HG03565 (cell line): Measurements from ENCODE around the gene ADAM11.

ENCODE experiments used
- ATAC-seq: cut with Tn5 transposase; IDR thresholded peaks from one replicate; pipeline ENCODE4 v1.9.1; 2021; ENCODE audit warnings: mild to moderate bottlenecking, moderate library complexity; ENCODE audit not compliant: unreplicated experiment

The ADAM11 gene

GRCh38 chr17:44775136-44775837, 16.5 kb downstream of the ADAM11 start:
- ATAC-seq, result peak; percentile 67

DNA sequence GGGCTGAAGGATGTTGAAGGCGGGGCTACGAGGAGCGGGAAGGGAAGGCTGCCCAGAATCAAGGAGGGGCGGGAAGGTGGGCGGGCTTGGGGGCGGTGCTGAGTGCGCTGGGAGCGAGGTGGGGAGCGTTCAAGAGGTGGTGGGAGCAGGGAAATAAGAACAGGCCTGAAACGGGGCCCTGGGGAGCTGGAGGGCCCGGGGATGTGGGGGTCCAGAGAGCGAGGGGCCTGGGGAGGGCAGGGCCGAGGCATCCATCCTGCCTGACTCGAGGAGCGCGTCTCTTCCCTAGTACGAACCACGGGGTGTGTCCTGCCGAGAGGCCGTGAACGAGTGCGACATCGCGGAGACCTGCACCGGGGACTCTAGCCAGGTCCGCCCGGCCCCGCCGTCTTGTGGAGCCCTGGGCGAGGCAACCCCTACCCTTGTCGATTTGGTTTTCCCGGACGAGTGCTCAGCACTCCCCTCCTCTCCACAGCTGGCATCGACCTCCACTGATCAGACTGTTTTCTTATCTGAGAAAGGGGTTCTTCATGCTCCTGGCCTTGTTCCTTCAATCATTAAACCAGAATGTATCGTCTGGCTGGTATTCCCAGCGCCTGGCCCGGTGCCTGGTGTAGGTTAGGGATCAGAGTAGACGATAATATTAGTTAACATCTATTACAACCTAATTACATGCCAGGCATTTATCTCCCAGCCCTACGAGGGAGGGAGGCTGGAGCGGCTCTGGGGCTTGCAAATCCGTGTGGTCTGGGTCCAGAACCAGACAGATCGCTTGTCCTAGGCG, 17.2 kb downstream of the ADAM11 start:
- peak; percentile 5 for ATAC-seq

DNA sequence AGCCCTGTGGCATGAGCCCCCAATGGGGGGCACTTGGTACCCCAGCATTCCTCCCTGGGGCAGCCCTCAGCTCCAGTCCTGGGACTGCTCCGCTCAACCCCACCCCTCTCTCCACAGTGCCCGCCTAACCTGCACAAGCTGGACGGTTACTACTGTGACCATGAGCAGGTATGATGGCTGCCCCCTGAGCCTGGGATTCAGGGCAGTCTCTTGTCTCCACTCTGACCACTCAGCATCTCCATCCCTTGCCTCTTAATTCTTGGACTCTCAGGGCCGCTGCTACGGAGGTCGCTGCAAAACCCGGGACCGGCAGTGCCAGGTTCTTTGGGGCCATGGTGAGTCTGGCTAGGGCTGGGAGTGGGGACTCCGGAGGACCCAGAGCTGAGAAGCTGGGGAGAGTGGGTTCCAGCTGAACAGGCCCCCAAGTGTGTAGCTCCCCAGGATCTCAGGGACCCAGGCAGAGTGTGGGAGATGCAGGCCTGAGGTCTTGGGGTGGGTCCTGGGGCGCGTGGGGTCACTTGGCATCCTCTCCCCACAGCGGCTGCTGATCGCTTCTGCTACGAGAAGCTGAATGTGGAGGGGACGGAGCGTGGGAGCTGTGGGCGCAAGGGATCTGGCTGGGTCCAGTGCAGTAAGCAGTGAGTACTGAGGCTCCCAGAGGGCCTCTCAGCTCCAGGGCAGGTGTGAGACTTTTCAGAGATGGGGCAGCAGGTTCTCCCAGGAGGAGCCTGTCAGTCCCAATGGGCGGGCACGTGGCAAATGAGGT, 18.0 kb downstream of the ADAM11 start:
- ATAC-seq, result no peak

DNA sequence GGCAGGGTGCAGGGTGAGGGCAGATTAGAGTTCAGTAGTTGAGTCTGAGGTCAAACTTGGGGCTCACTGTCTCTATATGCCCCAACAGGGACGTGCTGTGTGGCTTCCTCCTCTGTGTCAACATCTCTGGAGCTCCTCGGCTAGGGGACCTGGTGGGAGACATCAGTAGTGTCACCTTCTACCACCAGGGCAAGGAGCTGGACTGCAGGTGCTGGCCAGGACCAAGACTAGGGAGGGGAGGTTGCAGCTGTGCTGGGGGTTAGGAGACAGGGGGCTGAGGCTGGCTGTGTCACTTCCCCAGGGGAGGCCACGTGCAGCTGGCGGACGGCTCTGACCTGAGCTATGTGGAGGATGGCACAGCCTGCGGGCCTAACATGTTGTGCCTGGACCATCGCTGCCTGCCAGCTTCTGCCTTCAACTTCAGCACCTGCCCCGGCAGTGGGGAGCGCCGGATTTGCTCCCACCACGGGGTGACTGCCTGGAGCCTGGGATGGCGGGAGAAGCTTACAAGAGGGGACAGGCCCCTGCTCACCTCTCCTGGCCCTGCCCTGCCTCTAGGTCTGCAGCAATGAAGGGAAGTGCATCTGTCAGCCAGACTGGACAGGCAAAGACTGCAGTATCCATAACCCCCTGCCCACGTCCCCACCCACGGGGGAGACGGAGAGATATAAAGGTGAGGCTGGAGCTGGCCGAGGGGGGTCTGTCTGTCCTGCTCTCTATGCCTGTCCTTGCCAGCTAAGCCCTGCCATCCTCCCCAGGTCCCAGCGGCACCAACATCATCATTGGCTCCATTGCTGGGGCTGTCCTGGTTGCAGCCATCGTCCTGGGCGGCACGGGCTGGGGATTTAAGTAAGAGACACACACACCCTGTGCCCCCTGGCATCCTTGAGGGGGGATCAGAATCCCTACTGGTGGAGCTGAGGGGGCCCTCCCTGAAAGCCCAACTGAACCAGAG, 18.9 kb downstream of the ADAM11 start:
- ATAC-seq, result no peak

DNA sequence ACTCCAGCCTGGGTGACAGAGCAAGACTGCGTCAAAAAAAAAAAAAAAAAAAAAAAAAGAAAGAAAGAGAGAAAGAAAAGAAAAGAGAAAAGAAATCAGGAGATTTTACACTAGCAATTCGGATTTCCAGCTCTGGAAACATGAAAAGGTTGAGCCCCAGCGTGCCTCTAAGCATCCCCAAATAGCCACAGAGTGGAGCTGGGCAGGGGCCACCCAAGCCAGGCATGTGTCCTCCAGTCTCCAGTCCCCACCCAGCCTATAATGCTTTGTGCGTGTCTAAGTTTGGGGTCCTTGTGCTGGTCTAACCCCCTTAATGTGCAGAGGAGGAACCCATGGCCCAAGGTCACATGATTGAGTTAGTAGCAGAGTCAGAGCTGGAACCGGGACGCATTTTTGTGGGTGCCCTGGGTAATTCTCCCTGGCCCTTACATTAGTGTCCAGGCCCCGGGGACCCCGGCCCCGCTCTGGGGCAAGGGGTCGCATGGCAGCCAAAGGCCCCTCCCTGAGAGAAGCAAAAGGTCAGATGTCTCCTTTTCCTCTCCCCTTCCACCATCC, 19.9 kb downstream of the ADAM11 start:
- no peak for ATAC-seq

- ATAC-seq, result no peak
Observed at GRCh38 chr17:44779211-44780025, 20.6 kb downstream of the ADAM11 start.

- no peak for ATAC-seq
Observed at GRCh38 chr17:44780161-44780560, 21.4 kb downstream of the ADAM11 start.

DNA sequence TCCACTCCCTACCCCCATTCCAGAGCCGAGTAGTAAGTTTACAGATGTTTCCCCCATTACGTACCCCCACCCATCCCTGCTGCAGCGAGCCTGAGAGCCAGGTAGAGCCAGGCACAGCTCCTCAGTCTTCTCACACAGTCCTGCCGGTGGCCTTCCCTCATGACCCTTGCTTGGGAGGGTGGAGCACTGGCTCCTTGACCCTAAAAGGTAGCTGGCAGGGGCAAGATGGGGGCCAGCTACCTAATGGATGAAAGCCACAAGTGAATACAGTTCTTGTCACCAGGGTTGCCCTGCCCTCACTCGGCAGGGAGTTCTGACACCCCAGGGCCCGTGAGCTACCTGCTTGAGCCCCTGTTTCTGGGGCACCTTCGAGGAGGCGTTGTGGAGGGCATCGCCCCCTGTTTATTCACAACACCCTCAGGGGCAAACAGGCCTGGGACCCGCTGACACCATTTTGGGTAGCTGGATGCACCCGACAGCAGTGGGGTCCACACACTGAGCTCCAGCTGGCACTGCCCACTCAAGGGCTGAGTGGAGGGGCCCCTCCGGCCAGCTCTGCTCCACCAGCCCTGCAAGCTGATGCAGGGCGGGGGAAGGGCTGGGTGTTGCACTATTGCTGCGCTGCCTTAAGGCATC, 22.2 kb downstream of the ADAM11 start:
- no peak for ATAC-seq

- no peak for ATAC-seq
Observed at GRCh38 chr17:44781551-44782325, 22.9 kb downstream of the ADAM11 start.

DNA sequence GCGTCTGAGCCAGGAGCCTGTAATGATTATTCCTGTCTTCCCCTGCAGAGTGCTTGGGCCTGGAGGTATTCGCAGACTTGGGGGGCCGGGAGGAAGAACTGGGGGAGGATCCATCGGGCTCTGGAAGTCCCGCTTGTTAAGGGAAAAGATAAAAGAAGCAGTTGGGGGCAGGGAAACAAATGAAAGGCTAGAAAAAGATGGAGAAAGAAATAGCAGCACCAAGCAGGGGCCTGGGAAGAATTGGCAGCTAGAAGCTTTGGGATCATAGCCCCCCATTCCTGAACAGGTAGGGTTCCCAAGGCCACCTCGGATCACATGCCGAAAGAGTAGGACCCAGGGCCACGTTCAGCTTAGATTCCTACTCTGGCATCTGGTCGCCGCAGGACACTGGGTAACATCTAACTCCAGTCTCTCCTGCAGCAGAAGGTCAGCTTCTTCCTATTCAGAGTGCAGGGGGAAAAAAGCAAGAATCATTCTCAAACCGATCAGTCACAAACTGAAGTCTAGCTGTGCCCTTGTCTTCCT, 23.6 kb downstream of the ADAM11 start:
- no peak for ATAC-seq

DNA sequence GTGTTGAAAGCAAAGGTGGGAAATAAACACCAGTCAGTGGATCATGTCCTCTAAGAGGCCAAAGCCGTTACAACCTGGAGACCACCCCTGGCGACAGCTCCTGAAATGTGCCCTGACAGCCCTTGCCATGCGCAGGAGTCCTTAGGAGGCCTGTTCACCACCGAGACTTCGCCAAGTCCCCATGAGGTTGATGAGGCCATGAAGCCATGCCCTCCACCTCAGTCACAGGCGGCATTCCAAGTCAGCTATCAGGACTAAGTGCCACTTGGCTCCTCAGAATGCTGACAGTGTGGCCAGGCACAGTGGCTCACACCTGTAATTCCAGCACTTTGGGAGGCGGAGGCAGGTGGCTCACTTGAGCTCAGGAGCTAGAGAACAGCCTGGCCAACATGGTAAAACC, 27.1 kb downstream of the ADAM11 start:
- ATAC-seq, result no peak

GRCh38 chr17:44786551-44787081, 27.8 kb downstream of the ADAM11 start:
- ATAC-seq, result no peak

GRCh38 chr17:44787271-44787940, 28.6 kb downstream of the ADAM11 start:
- ATAC-seq, result no peak

DNA sequence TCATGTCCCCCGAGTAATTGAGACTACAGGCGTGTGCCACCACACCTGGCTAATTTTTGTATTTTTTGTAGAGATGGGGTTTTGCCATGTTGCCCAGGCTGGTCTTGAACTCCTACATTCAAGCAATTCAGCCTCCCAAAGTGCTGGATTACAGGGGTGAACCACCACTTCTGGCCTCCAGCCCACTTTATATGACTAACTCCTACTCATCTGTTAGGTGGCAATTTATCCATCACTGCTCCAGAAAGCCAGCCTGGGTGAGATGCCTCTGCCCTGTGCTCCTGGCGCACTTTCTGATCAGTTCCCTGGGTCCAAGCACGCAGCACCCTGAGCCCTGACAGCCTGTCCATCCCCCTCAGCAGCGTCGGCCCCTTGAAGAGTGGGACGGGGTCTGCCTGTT, 29.4 kb downstream of the ADAM11 start:
- no peak for ATAC-seq

- no peak for ATAC-seq
Observed at GRCh38 chr17:44792276-44792675, 33.5 kb downstream of the ADAM11 start.

GRCh38 chr17:44793885-44794842, 35.4 kb downstream of the ADAM11 start:
- no peak for ATAC-seq
